AG08395 (cell line): Measurements from ENCODE around the gene MPHOSPH9.

Experiments
- DNase-seq: peaks from one replicate; pipeline ENCODE4 v3.0.0; 2012; ENCODE audit warnings: mixed read lengths, low spot score

Gene MPHOSPH9

GRCh38 chr12:123149088-123149487, 83.9 kb downstream of the MPHOSPH9 start:
- DNase-seq: peak; percentile 31

GRCh38 chr12:123148655-123149054, 84.3 kb downstream of the MPHOSPH9 start:
- DNase-seq: no peak

GRCh38 chr12:123148223-123148622, 84.7 kb downstream of the MPHOSPH9 start:
- no peak for DNase-seq

GRCh38 chr12:123145211-123145610, 87.7 kb downstream of the MPHOSPH9 start:
- no peak for DNase-seq

GRCh38 chr12:123143736-123144461, 89.0 kb downstream of the MPHOSPH9 start:
- DNase-seq: no peak

- no peak for DNase-seq
Measured at GRCh38 chr12:123142921-123143735, 89.8 kb downstream of the MPHOSPH9 start.

GRCh38 chr12:123142518-123142840, 90.5 kb downstream of the MPHOSPH9 start:
- no peak for DNase-seq

GRCh38 chr12:123141615-123142517, 91.1 kb downstream of the MPHOSPH9 start:
- DNase-seq: peak; percentile 60

- no peak for DNase-seq
Measured at GRCh38 chr12:123140676-123141614, 92.0 kb downstream of the MPHOSPH9 start.

GRCh38 chr12:123139926-123140675, 92.8 kb downstream of the MPHOSPH9 start:
- DNase-seq: peak; percentile 35

- DNase-seq: no peak
Measured at GRCh38 chr12:123135688-123136087, 97.3 kb downstream of the MPHOSPH9 start.

GRCh38 chr12:123134826-123135225, 98.1 kb downstream of the MPHOSPH9 start:
- DNase-seq: no peak

GRCh38 chr12:123134271-123134671, 98.7 kb downstream of the MPHOSPH9 start:
- DNase-seq: no peak

GRCh38 chr12:123133701-123134100, 99.2 kb downstream of the MPHOSPH9 start:
- DNase-seq: no peak

GRCh38 chr12:123132951-123133619, 99.9 kb downstream of the MPHOSPH9 start:
- DNase-seq: no peak

GRCh38 chr12:123131879-123132402, 101.0 kb downstream of the MPHOSPH9 start:
- no peak for DNase-seq

GRCh38 chr12:123131291-123131832, 101.6 kb downstream of the MPHOSPH9 start:
- DNase-seq: peak; percentile 40

GRCh38 chr12:123129621-123130020, 103.3 kb downstream of the MPHOSPH9 start:
- DNase-seq: no peak

GRCh38 chr12:123127182-123127495, 105.8 kb downstream of the MPHOSPH9 start:
- DNase-seq: no peak
